Neuronal stem cell (in vitro differentiated cells): ENCODE measurements around the gene NECTIN1.

Source experiments
- DNase-seq: peaks from one replicate; pipeline ENCODE4 v3.0.0-alpha.2; 2013; ENCODE audit warnings: low spot score
- H2AFZ ChIP-seq: one replicate; pipeline ENCODE4 v1.6.1; 2013; ENCODE audit warnings: mild to moderate bottlenecking, low read length, inconsistent platforms
- H2AK5ac ChIP-seq: 2 replicates; pipeline ENCODE4 v1.6.1; 2013; ENCODE audit warnings: low read depth, mild to moderate bottlenecking, inconsistent platforms, low read length, moderate library complexity, mixed read lengths
- H2BK120ac ChIP-seq: 2 replicates; pipeline ENCODE4 v1.6.1; 2013; ENCODE audit warnings: low read depth, mild to moderate bottlenecking, inconsistent platforms, low read length, moderate library complexity, mixed read lengths
- H2BK12ac ChIP-seq: one replicate; pipeline ENCODE4 v1.6.1; 2013; ENCODE audit warnings: low read length, inconsistent platforms
- H2BK15ac ChIP-seq: 2 replicates; pipeline ENCODE4 v1.6.1; 2013; ENCODE audit warnings: mild to moderate bottlenecking, low read length, inconsistent platforms, mixed read lengths
- H2BK5ac ChIP-seq: one replicate; pipeline ENCODE4 v1.6.1; 2013; ENCODE audit warnings: inconsistent platforms, mild to moderate bottlenecking, low read length, moderate library complexity
- H3K14ac ChIP-seq: one replicate; pipeline ENCODE4 v1.6.1; 2013; ENCODE audit warnings: low read length, inconsistent platforms
- H3K18ac ChIP-seq: 2 replicates; pipeline ENCODE4 v1.6.1; 2013; ENCODE audit warnings: low read length, inconsistent platforms
- H3K23ac ChIP-seq: 2 replicates; pipeline ENCODE4 v1.6.1; 2013; ENCODE audit warnings: low read depth, mild to moderate bottlenecking, mixed read lengths, low read length, inconsistent platforms; ENCODE audit not compliant: poor library complexity
- H3K27ac ChIP-seq: replicated peaks from 3 replicates; pipeline ENCODE4 v1.5.1; 2013; ENCODE audit warnings: low read length, inconsistent platforms
- H3K27me3 ChIP-seq, 3 experiments: 2 replicates each; pipeline ENCODE4 v1.6.1; 2013; ENCODE audit warnings: low read length in 3 of 3, mild to moderate bottlenecking in 2 of 3, inconsistent platforms in 1 of 3, low read depth in 1 of 3, mixed read lengths in 1 of 3, moderate library complexity in 1 of 3; ENCODE audit not compliant: control insufficient read depth in 3 of 3, insufficient read depth in 3 of 3
- H3K36me3 ChIP-seq, 2 donors: replicated peaks in 1 of 2; 2 replicates each; pipeline ENCODE4 v1.6.1; 2013; ENCODE audit warnings: low read length in 2 of 2; ENCODE audit not compliant: control insufficient read depth in 2 of 2, insufficient read depth in 2 of 2
- H3K4ac ChIP-seq: 2 replicates; pipeline ENCODE4 v1.6.1; 2013; ENCODE audit warnings: inconsistent platforms, mild to moderate bottlenecking, low read length, moderate library complexity
- H3K4me1 ChIP-seq, 2 donors: 1 replicate in 1 of 2; 2 replicates in 1 of 2; pipeline ENCODE4 v1.6.1; 2013; ENCODE audit warnings: low read length in 2 of 2, low read depth in 1 of 2; ENCODE audit not compliant: control insufficient read depth in 2 of 2, insufficient read depth in 1 of 2
- H3K4me2 ChIP-seq: one replicate; pipeline ENCODE4 v1.6.1; 2013; ENCODE audit warnings: mild to moderate bottlenecking, low read length, inconsistent platforms; ENCODE audit not compliant: insufficient read depth, poor library complexity, severe bottlenecking
- H3K4me3 ChIP-seq, 2 donors: 2 replicates each; pipeline ENCODE4 v1.5.1; 2013; ENCODE audit warnings: low read length in 2 of 2, mild to moderate bottlenecking in 2 of 2, inconsistent platforms in 1 of 2, moderate library complexity in 1 of 2
- H3K79me1 ChIP-seq: one replicate; pipeline ENCODE4 v1.6.1; 2013; ENCODE audit warnings: low read depth, mild to moderate bottlenecking, inconsistent platforms, low read length, moderate library complexity
- H3K9ac ChIP-seq: one replicate; pipeline ENCODE4 v1.6.1; 2013; ENCODE audit warnings: mild to moderate bottlenecking, low read depth, low read length, inconsistent platforms; ENCODE audit not compliant: poor library complexity
- H3K9me3 ChIP-seq, 2 donors: replicated peaks in 1 of 2; 2 replicates each; pipeline versions ENCODE3 to v1.6.1; 2013; ENCODE audit warnings: low read length in 2 of 2, mild to moderate bottlenecking in 2 of 2, inconsistent platforms in 1 of 2, low read depth in 1 of 2, mixed read lengths in 1 of 2, moderate library complexity in 1 of 2; ENCODE audit not compliant: control insufficient read depth in 2 of 2, insufficient read depth in 1 of 2
- H4K8ac ChIP-seq: one replicate; pipeline ENCODE4 v1.6.1; 2013; ENCODE audit warnings: low read depth, mild to moderate bottlenecking, inconsistent platforms, low read length, moderate library complexity
- H4K91ac ChIP-seq: one replicate; pipeline ENCODE4 v1.6.1; 2013; ENCODE audit warnings: low read length, low read depth, mild to moderate bottlenecking, inconsistent platforms; ENCODE audit not compliant: poor library complexity
- WGBS, 2 donors: extraction: QIAGEN DNeasy Blood & Tissue Kit; methylation state at CpG; one replicate each; pipeline ENCODE4 v1.1.7; 2013; ENCODE audit warnings: missing lambda C conversion rate in 2 of 2, mixed read lengths in 1 of 2; ENCODE audit not compliant: insufficient read length in 2 of 2, insufficient replicate concordance in 1 of 2; ENCODE audit errors: extremely low coverage in 2 of 2; 5-methylcytosine and 5-hydroxymethylcytosine counted together

The NECTIN1 gene

GRCh38 chr11:119739975-119740374 lies 11.0 kb upstream of the NECTIN1 start:
- H3K9ac ChIP-seq, result no peak overlapping the region
- DNase-seq, result no peak
- no peak overlapping the region for H2BK15ac ChIP-seq
- H2BK120ac ChIP-seq, result no peak overlapping the region
- H4K91ac ChIP-seq, result no peak overlapping the region
- H3K27me3 ChIP-seq, result peaks cover 0 to 81% (median 8%) of the 10 kb centered on the region in 3 experiments
- H3K79me1 ChIP-seq, result no peaks in the 10 kb centered on the region
- no peak overlapping the region for H2BK12ac ChIP-seq
- H2AK5ac ChIP-seq, result no peak overlapping the region
- peaks cover 4 to 8% of the 10 kb centered on the region in 2 donors for H3K4me1 ChIP-seq
- no peak overlapping the region for H2AFZ ChIP-seq
- no peak overlapping the region for H3K18ac ChIP-seq
- H3K4me2 ChIP-seq, result no peak overlapping the region
- H3K9me3 ChIP-seq, result peaks cover 0 to 2% of the 10 kb centered on the region in 2 donors
- H2BK5ac ChIP-seq, result no peak overlapping the region
- no CpG with 5 or more reads among the region's 4 CpGs for WGBS, 2 donors
- no peak overlapping the region for H3K27ac ChIP-seq
- H3K4ac ChIP-seq, result no peak overlapping the region
- no peaks in the 10 kb centered on the region for H3K36me3 ChIP-seq
- no peak overlapping the region for H4K8ac ChIP-seq
- H3K4me3 ChIP-seq, result no peak overlapping the region
- no peak overlapping the region for H3K14ac ChIP-seq
- no peak overlapping the region for H3K23ac ChIP-seq

- Histone ChIP-seq H3K9me3 (peaks cover 0 to 2% of the 10 kb centered on the region in 2 donors), H3K9ac (no peak overlapping the region), H3K4ac (no peak overlapping the region), H3K27ac (no peak overlapping the region), H4K91ac (no peak overlapping the region), H2AFZ (no peak overlapping the region), H3K14ac (no peak overlapping the region), H4K8ac (no peak overlapping the region), H3K4me3 (no peak overlapping the region), H2AK5ac (no peak overlapping the region), H2BK12ac (no peak overlapping the region), H2BK5ac (no peak overlapping the region), H3K4me1 (peaks cover 4 to 8% of the 10 kb centered on the region in 2 donors), H2BK15ac (no peak overlapping the region), H2BK120ac (no peak overlapping the region), H3K27me3 (peaks cover 0 to 84% (median 8%) of the 10 kb centered on the region in 3 experiments), H3K4me2 (no peak overlapping the region), H3K18ac (no peak overlapping the region), H3K79me1 (no peaks in the 10 kb centered on the region), H3K23ac (no peak overlapping the region), H3K36me3 (no peaks in the 10 kb centered on the region)
- WGBS, 2 donors, result no CpG with 5 or more reads among the region's 8 CpGs
- no peak for DNase-seq
Measured at GRCh38 chr11:119739021-119739703, 10.2 kb upstream of the NECTIN1 start.

DNA sequence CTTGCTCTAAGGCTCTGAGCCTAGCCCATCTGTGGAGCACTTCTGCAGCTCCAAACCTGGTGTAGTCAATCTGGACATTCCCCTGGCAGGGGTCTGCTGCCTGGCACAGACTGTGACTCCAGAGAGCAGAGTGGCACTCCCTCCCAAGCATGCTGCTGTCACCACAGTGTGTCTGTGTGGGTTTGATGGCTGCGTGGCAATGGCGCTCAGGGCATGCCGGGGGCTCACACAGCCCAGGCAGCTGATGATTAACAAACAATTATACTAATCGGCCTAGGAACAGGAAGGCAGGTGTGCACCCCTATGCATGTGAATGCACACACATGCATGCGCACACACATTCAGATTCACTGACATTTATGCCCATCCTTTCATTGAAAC lies 9.0 kb upstream of the NECTIN1 start:
- no CpG with 5 or more reads among the region's 5 CpGs for WGBS, 2 donors
- Histone ChIP-seq H3K27me3 (peaks cover 0 to 81% (median 8%) of the 10 kb centered on the region in 3 experiments), H3K36me3 (no peaks in the 10 kb centered on the region)

DNA sequence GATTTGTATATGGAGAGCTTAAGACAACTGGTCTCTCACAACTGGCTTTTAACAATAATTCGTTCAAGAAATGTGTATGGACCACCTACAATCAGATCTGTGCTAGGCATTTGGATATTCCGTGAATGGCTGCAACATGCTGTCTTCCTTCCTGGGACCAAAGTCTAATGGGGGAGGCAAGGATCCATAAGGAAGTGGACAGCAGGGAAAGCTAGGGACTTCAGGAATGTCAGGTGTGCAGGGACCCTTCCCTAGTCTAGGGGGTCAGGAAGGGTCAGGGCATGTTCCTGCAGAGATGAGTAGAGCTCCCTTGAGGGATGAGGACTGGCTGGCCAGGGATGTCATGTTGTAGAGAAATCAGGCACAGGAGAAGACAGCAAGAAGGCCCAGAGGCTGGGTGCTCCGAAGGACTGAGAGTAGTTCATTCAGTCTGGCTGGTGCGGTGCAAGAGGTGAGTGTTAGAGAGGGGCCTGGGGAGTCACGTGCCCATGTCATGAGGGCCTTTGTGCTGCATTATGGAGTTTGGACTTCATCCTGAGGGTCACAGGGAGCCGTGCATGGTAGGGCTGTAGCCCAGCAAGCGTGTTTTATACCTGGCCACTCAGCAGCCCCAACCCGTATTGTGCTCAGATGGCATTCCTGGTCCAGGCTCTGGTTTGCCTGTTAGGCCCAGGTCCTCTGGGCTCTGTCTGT lies 8.5 kb upstream of the NECTIN1 start:
- Histone ChIP-seq H3K9ac (no peak overlapping the region), H3K9me3 (peaks cover 0 to 2% of the 10 kb centered on the region in 2 donors), H3K4ac (no peak overlapping the region), H2BK15ac (no peak overlapping the region), H2BK12ac (no peak overlapping the region), H3K23ac (no peak overlapping the region), H3K27ac (no peak overlapping the region), H2AFZ (no peak overlapping the region), H2BK5ac (no peak overlapping the region), H2BK120ac (no peak overlapping the region), H2AK5ac (no peak overlapping the region), H3K4me1 (peaks cover 4 to 5% of the 10 kb centered on the region in 2 donors), H4K91ac (no peak overlapping the region), H3K27me3 (peaks cover 0 to 77% (median 5%) of the 10 kb centered on the region in 3 experiments), H3K79me1 (no peaks in the 10 kb centered on the region), H4K8ac (no peak overlapping the region), H3K14ac (no peak overlapping the region), H3K4me3 (no peak overlapping the region), H3K36me3 (no peaks in the 10 kb centered on the region), H3K18ac (no peak overlapping the region), H3K4me2 (no peak overlapping the region)
- DNase-seq, result no peak
- WGBS, 2 donors, result no CpG with 5 or more reads among the region's 8 CpGs

More for the DNA sequence above, 9.0 kb upstream of the NECTIN1 start:
- no peaks in the 10 kb centered on the region for H3K79me1 ChIP-seq
- no peak overlapping the region for H2AK5ac ChIP-seq
- no peak overlapping the region for H3K9ac ChIP-seq
- H2BK15ac ChIP-seq, result no peak overlapping the region
- no peak overlapping the region for H3K14ac ChIP-seq
- H2BK12ac ChIP-seq, result no peak overlapping the region
- DNase-seq, result no peak
- H3K23ac ChIP-seq, result no peak overlapping the region
- H3K4me3 ChIP-seq, result no peak overlapping the region
- H2BK5ac ChIP-seq, result no peak overlapping the region
- no peak overlapping the region for H3K4ac ChIP-seq
- peaks cover 4 to 8% of the 10 kb centered on the region in 2 donors for H3K4me1 ChIP-seq
- no peak overlapping the region for H3K18ac ChIP-seq
- H4K8ac ChIP-seq, result no peak overlapping the region
- H3K4me2 ChIP-seq, result no peak overlapping the region
- no peak overlapping the region for H2AFZ ChIP-seq
- no peak overlapping the region for H2BK120ac ChIP-seq
- H3K27ac ChIP-seq, result no peak overlapping the region
- peaks cover 0 to 2% of the 10 kb centered on the region in 2 donors for H3K9me3 ChIP-seq
- no peak overlapping the region for H4K91ac ChIP-seq
